OCI-LY7 (cell line): ENCODE data around the gene CIT. TPM values are rescaled to one million over a fixed set of nuclear protein-coding genes. Genes with fewer than 3 reads are reported as not detected.

Source experiments
- BruUV-seq: library from RNA; stranded (reverse); fragments of 400-500 nt; replicated peaks from 2 replicates; lab custom pipeline; 2021; lab: Mats Ljungman, UMichigan
- CTCF ChIA-PET: fragments of 300-600 bp; sonication (Branson Sonifier 250); formaldehyde crosslinking; loops from one replicate; lab custom pipeline; 2022; ENCODE audit warnings: antibody characterized with exemption; ENCODE audit not compliant: unreplicated experiment; lab: Charles Lee
- POLR2A ChIA-PET: fragments of 300-600 bp; sonication (Branson Sonifier 250); formaldehyde crosslinking; loops from one replicate; lab custom pipeline; 2022; ENCODE audit warnings: antibody characterized with exemption; lab: Charles Lee
- DNase-seq: peaks from one replicate; pipeline ENCODE4 v3.0.0-alpha.2; 2015; ENCODE audit warnings: low spot score
- H2AFZ ChIP-seq: fragments of 200-600 bp; sonication (generic), shearing (Covaris generic); 2 replicates; pipeline ENCODE4 v1.6.1; 2014; ENCODE audit warnings: mild to moderate bottlenecking, antibody characterized with exemption, low read length, moderate library complexity
- H3K27ac ChIP-seq: fragments of 200-600 bp; sonication (generic); 2 replicates; pipeline ENCODE4 v1.5.1; 2014; ENCODE audit warnings: mixed run types, low read depth, mild to moderate bottlenecking, moderate library complexity, low read length, inconsistent platforms; ENCODE audit not compliant: poor library complexity, severe bottlenecking
- H3K36me3 ChIP-seq: fragments of 200-600 bp; sonication (generic); 2 replicates; pipeline ENCODE4 v1.6.1; 2014; ENCODE audit warnings: mild to moderate bottlenecking, antibody characterized with exemption, low read length, moderate library complexity, mixed read lengths; ENCODE audit not compliant: insufficient read depth
- H3K4me1 ChIP-seq: fragments of 200-600 bp; sonication (generic); 2 replicates; pipeline ENCODE4 v1.5.1; 2014; ENCODE audit warnings: mild to moderate bottlenecking, low read length; ENCODE audit not compliant: insufficient read depth, poor library complexity, severe bottlenecking
- H3K4me2 ChIP-seq: fragments of 200-600 bp; sonication (generic); 2 replicates; pipeline ENCODE4 v1.6.1; 2014; ENCODE audit warnings: mild to moderate bottlenecking, low read length
- H3K4me3 ChIP-seq: fragments of 200-600 bp; sonication (generic); 2 replicates; pipeline ENCODE4 v1.5.1; 2014; ENCODE audit warnings: mild to moderate bottlenecking, low read depth, low read length; ENCODE audit not compliant: poor library complexity, severe bottlenecking
- H3K79me2 ChIP-seq: fragments of 200-600 bp; sonication (generic); 2 replicates; pipeline ENCODE4 v1.6.1; 2016; ENCODE audit warnings: low read depth, mild to moderate bottlenecking, low read length, moderate library complexity, mixed read lengths; ENCODE audit not compliant: insufficient read depth
- H3K9me2 ChIP-seq: fragments of 200-600 bp; sonication (generic); 2 replicates; pipeline ENCODE4 v1.6.1; 2016; ENCODE audit warnings: mild to moderate bottlenecking, low read length, mixed read lengths; ENCODE audit not compliant: insufficient read depth
- H3K9me3 ChIP-seq: fragments of 200-600 bp; sonication (generic); 2 replicates; pipeline ENCODE4 v1.6.1; 2014; ENCODE audit warnings: mild to moderate bottlenecking, mixed run types, low read length, mixed read lengths
- H4K20me1 ChIP-seq: fragments of 200-600 bp; sonication (generic); 2 replicates; pipeline ENCODE4 v1.6.1; 2014; ENCODE audit warnings: mild to moderate bottlenecking, antibody characterized with exemption, low read length, moderate library complexity, mixed read lengths; ENCODE audit not compliant: insufficient read depth
- CTCF ChIP-seq: fragments of 200-600 bp; sonication (generic); conservative IDR thresholded peaks from 2 replicates; pipeline ENCODE4 v1.5.1; 2014; ENCODE audit warnings: mild to moderate bottlenecking, antibody characterized with exemption, low read length, moderate library complexity, mixed read lengths
- EZH2phosphoT487 ChIP-seq: fragments of 200-600 bp; sonication (generic); IDR thresholded peaks from 2 replicates; pipeline ENCODE4 v1.6.1; 2018; ENCODE audit warnings: low read depth, borderline replicate concordance, mild to moderate bottlenecking, mixed run types, antibody characterized with exemption, low read length, moderate library complexity, mixed read lengths
- intact Hi-C: fragments of 100-400 bp; cut with micrococcal nuclease; formaldehyde crosslinking; loops from one replicate; pipeline ENCODE4 v1.10.0; 2022; ENCODE audit not compliant: unreplicated experiment
- total RNA-seq, 2 experiments: library from RNA; depleted of rRNA in 1 of 2; stranded (reverse); fragments of >200 nt in 1 of 2; shearing (Covaris generic) in 1 of 2; gene quantifications; 2 replicates each; pipeline ENCODE4 v1.2.3, GENCODE V29; 2014 to 2022

The CIT gene
- total RNA-seq, 2 experiments from 2014 or later = 33.4 to 90.1 TPM

- CTCF ChIA-PET = no interaction called here
Observed at GRCh38 chr12:119751961-119752360, 125.2 kb downstream of the CIT start.

GRCh38 chr12:119749666-119750065 is 127.5 kb downstream of the CIT start:
- no peak overlapping the region for H2AFZ ChIP-seq
- TF ChIP-seq CTCF = no peak
- TF ChIP-seq EZH2phosphoT487 = no peak
- ChIA-PET POLR2A (no interaction called here), CTCF (no interaction called here)
- H3K4me1 ChIP-seq = no peaks in the 10 kb centered on the region
- intact Hi-C loops = no loop called here
- no peak overlapping the region for H3K4me2 ChIP-seq
- H3K4me3 ChIP-seq = no peak overlapping the region
- no peak overlapping the region for H3K27ac ChIP-seq
- peaks cover 16% of the 10 kb centered on the region for H3K9me3 ChIP-seq
- no peaks in the 10 kb centered on the region for H4K20me1 ChIP-seq
- DNase-seq = no peak
- no TSS peak for BruUV-seq
- H3K36me3 ChIP-seq = peaks cover 88% of the 10 kb centered on the region
- H3K79me2 ChIP-seq = no peaks in the 10 kb centered on the region
- no peaks in the 10 kb centered on the region for H3K9me2 ChIP-seq

More at GRCh38 chr12:119751961-119752360, 125.2 kb downstream of the CIT start:
- TF ChIP-seq EZH2phosphoT487 = no peak
- no peak for TF ChIP-seq CTCF
- no peak overlapping the region for H3K4me2 ChIP-seq
- H3K4me1 ChIP-seq = no peaks in the 10 kb centered on the region
- no peaks in the 10 kb centered on the region for H3K9me3 ChIP-seq
- H3K27ac ChIP-seq = no peak overlapping the region
- no peak overlapping the region for H3K4me3 ChIP-seq
- no TSS peak for BruUV-seq
- intact Hi-C loops = no loop called here
- no peaks in the 10 kb centered on the region for H4K20me1 ChIP-seq
- POLR2A ChIA-PET = interaction anchor here (0.6 kb wide), 1 partner anchor 180 kb away, joined by 3 read pairs; no protein-coding TSS in a partner anchor
- H3K9me2 ChIP-seq = no peaks in the 10 kb centered on the region
- H2AFZ ChIP-seq = no peak overlapping the region
- no peak for DNase-seq
- peaks cover 86% of the 10 kb centered on the region for H3K36me3 ChIP-seq
- H3K79me2 ChIP-seq = no peaks in the 10 kb centered on the region

GRCh38 chr12:119748497-119748896 is 128.6 kb downstream of the CIT start:
- Histone ChIP-seq H3K9me2 (no peaks in the 10 kb centered on the region), H3K79me2 (no peaks in the 10 kb centered on the region), H3K4me3 (no peak overlapping the region), H3K36me3 (peaks cover 89% of the 10 kb centered on the region), H4K20me1 (no peaks in the 10 kb centered on the region), H3K4me1 (no peaks in the 10 kb centered on the region), H2AFZ (no peak overlapping the region), H3K9me3 (peaks cover 18% of the 10 kb centered on the region), H3K27ac (no peak overlapping the region), H3K4me2 (no peak overlapping the region)
- BruUV-seq = no TSS peak
- TF ChIP-seq EZH2phosphoT487 (no peak), CTCF (no peak)
- POLR2A ChIA-PET = no interaction called here
- intact Hi-C loops = no loop called here
- DNase-seq = no peak
- CTCF ChIA-PET = no interaction called here
